HepG2 (cell line): ENCODE results near the gene OSBPL2. TPM values are rescaled to one million over a fixed set of nuclear protein-coding genes. Genes with fewer than 3 reads are reported as not detected.
A peak's percentile ranks its signal among the peaks of the same experiment; 100 is the strongest.

Experiments
- ATAC-seq: fragments of 200-7000 bp; cut with Tn5 transposase; 3 replicates; pipeline ENCODE4 v1.9.1; 2020; ENCODE audit warnings: mild to moderate bottlenecking, moderate library complexity
- BruUV-seq: library from RNA; stranded (reverse); fragments of 400-500 nt; replicated peaks from 2 replicates; lab custom pipeline; 2021; lab: Mats Ljungman, UMichigan
- CTCF ChIA-PET: fragments of 300-600 bp; formaldehyde crosslinking; extraction: SDS; loops from one replicate; lab custom pipeline; 2021; ENCODE audit warnings: low total read pairs, inconsistent platforms, low intra/inter-chr PET ratio; lab: Yijun Ruan, JAX
- POLR2A ChIA-PET: fragments of 350-600 bp; sonication (Branson Sonifier 250); formaldehyde crosslinking; loops from one replicate; lab custom pipeline; 2020; ENCODE audit warnings: antibody characterized with exemption, inconsistent platforms; lab: Yijun Ruan, JAX
- DNase-seq: peaks from one replicate; pipeline ENCODE4 v3.0.0-alpha.2; 2015; ENCODE audit warnings: low spot score
- FAIRE-seq: peaks from 3 replicates; lab custom pipeline; 2011; peaks lifted over from hg19 to GRCh38; lab: Jason Lieb, UNC
- H2AFZ ChIP-seq: one replicate; pipeline ENCODE4 v1.6.1; 2011; ENCODE audit warnings: low read length, inconsistent platforms
- H3K27ac ChIP-seq: fragments of 300-600 bp; 3 replicates; pipeline ENCODE4 v1.8.0; 2011; ENCODE audit warnings: mixed run types, mild to moderate bottlenecking, mixed read lengths, low read length, inconsistent platforms; ENCODE audit not compliant: insufficient read depth; ENCODE audit errors: extremely low read length
- H3K27me3 ChIP-seq, 2 experiments: fragments of 200-600 bp in 1 of 2; 2 replicates in 1 of 2; 3 replicates in 1 of 2; pipeline versions ENCODE4 v1.6.0 to v1.8.0; 2011; ENCODE audit warnings: low read length in 2 of 2, mild to moderate bottlenecking in 2 of 2, moderate library complexity in 2 of 2, inconsistent platforms in 1 of 2; ENCODE audit not compliant: insufficient read depth in 2 of 2, control insufficient read depth in 1 of 2
- H3K36me3 ChIP-seq, 2 experiments: fragments of 200-600 bp in 1 of 2; replicated peaks in 1 of 2; 2 replicates in 1 of 2; 3 replicates in 1 of 2; pipeline versions ENCODE4 v1.5.1 to v1.8.0; 2011; ENCODE audit warnings: low read length in 2 of 2, inconsistent platforms in 1 of 2; ENCODE audit not compliant: insufficient read depth in 2 of 2, control insufficient read depth in 1 of 2
- H3K4me1 ChIP-seq: 2 replicates; pipeline ENCODE4 v1.5.1; 2012; ENCODE audit warnings: low read length, inconsistent platforms; ENCODE audit not compliant: insufficient read depth
- H3K4me2 ChIP-seq: 2 replicates; pipeline ENCODE4 v1.6.0; 2011; ENCODE audit warnings: low read depth, low read length, inconsistent platforms
- H3K4me3 ChIP-seq, 3 experiments: fragments of 200-600 bp in 1 of 3; sonication (generic), shearing (Covaris generic) in 1 of 3; replicated peaks in 1 of 3; 2 replicates each; pipeline ENCODE4 v1.5.1; 2011 to 2016; ENCODE audit warnings: low read length in 3 of 3, inconsistent platforms in 2 of 3, low read depth in 2 of 3, mild to moderate bottlenecking in 2 of 3, control low read depth in 1 of 3, mixed read lengths in 1 of 3; ENCODE audit not compliant: insufficient read depth in 1 of 3
- H3K79me2 ChIP-seq: one replicate; pipeline ENCODE4 v1.6.1; 2011; ENCODE audit warnings: low read length, inconsistent platforms; ENCODE audit not compliant: insufficient read depth
- H3K9ac ChIP-seq: 2 replicates; pipeline ENCODE4 v1.6.0; 2011; ENCODE audit warnings: mild to moderate bottlenecking, low read depth, low read length, inconsistent platforms; ENCODE audit not compliant: insufficient read depth
- H3K9me3 ChIP-seq: 2 replicates; pipeline ENCODE4 v1.5.1; 2012; ENCODE audit warnings: mild to moderate bottlenecking, low read length
- H4K20me1 ChIP-seq: 2 replicates; pipeline ENCODE4 v1.6.0; 2011; ENCODE audit warnings: inconsistent platforms, mild to moderate bottlenecking, low read length, moderate library complexity; ENCODE audit not compliant: insufficient read depth
- CC2D1A ChIP-seq: sonication (generic); formaldehyde crosslinking; IDR thresholded peaks from 2 replicates; pipeline ENCODE4 v1.8.1; 2023; ENCODE audit warnings: mild to moderate bottlenecking, missing genetic modification reagents
- HNRNPL ChIP-seq: fragments of 200-400 bp; formaldehyde crosslinking; IDR thresholded peaks from 2 replicates; pipeline ENCODE4 v1.6.1; 2017; ENCODE audit warnings: mild to moderate bottlenecking, low read depth, low read length
- MED8 ChIP-seq: sonication (generic); formaldehyde crosslinking; IDR thresholded peaks from 2 replicates; pipeline ENCODE4 v1.8.1; 2023; ENCODE audit warnings: mild to moderate bottlenecking, missing genetic modification reagents; ENCODE audit not compliant: insufficient replicate concordance
- MLLT10 ChIP-seq: sonication (generic); formaldehyde crosslinking; IDR thresholded peaks from 2 replicates; pipeline ENCODE4 v1.4.0; 2020; ENCODE audit warnings: missing genetic modification reagents
- RAD51 ChIP-seq: fragments of 450-650 bp; IDR thresholded peaks from 2 replicates; pipeline ENCODE4 v1.6.1; 2016; ENCODE audit warnings: borderline replicate concordance
- STAG1 ChIP-seq: sonication (generic); formaldehyde crosslinking; IDR thresholded peaks from 2 replicates; pipeline ENCODE4 v1.4.0; 2020; ENCODE audit warnings: missing genetic modification reagents
- TSC22D2 ChIP-seq: sonication (generic); formaldehyde crosslinking; IDR thresholded peaks from 2 replicates; pipeline ENCODE4 v1.5.1; 2020; ENCODE audit warnings: missing genetic modification reagents, mild to moderate bottlenecking, borderline replicate concordance
- ZBTB33 ChIP-seq: sonication (generic); formaldehyde crosslinking; IDR thresholded peaks from 2 replicates; pipeline ENCODE4 v1.4.0; 2020; ENCODE audit warnings: missing genetic modification reagents
- ZNF225 ChIP-seq: sonication (generic); formaldehyde crosslinking; IDR thresholded peaks from 2 replicates; pipeline ENCODE4 v1.4.0; 2020; ENCODE audit warnings: mild to moderate bottlenecking, missing genetic modification reagents
- WGBS: methylation state at CpG from one replicate; pipeline ENCODE4 v1.1.6; 2017; ENCODE audit warnings: low lambda C conversion rate; 5-methylcytosine and 5-hydroxymethylcytosine counted together
- in situ Hi-C: cut with HindIII; loops from 2 replicates; pipeline ENCODE4 v1.10.0; 2017; ENCODE audit warnings: low pct_unique_long_range_greater_than_20kb; ENCODE audit not compliant: extremely low pct_ligation_motif_present
- intact Hi-C: fragments of 100-400 bp; cut with micrococcal nuclease; formaldehyde crosslinking; loops from one replicate; pipeline ENCODE4 v1.10.0; 2022; ENCODE audit not compliant: unreplicated experiment
- polyA plus RNA-seq, 8 experiments: library from polyadenylated mRNA; depleted of rRNA in 3 of 8; stranded (reverse) in 7 of 8; unstranded in 1 of 8; fragments of >200 nt; fragmentation: Illumina TruSeq in 4 of 8; extraction: Trizol in 4 of 8; gene quantifications; 2 replicates each; pipeline versions ENCODE4 v1.2.1 to v1.2.3, GENCODE V29; 2011 to 2016; ENCODE audit warnings: low read depth in 4 of 8, missing spikeins in 1 of 8, mixed read lengths in 1 of 8; ENCODE audit not compliant: insufficient read depth in 1 of 8
- total RNA-seq, 5 experiments: library from RNA; depleted of rRNA; stranded (reverse); fragments of >200 nt; fragmentation: Illumina TruSeq; extraction: Trizol; gene quantifications; 2 replicates each; pipeline ENCODE4 v1.2.3, GENCODE V29; 2016; ENCODE audit warnings: low read depth in 1 of 5
- TF ChIP-seq, protein P1 (sequence below): sonication (generic); formaldehyde crosslinking; IDR thresholded peaks from 2 replicates; pipeline ENCODE4 v1.4.0; 2020; ENCODE audit warnings: missing genetic modification reagents, borderline replicate concordance

Gene OSBPL2
- total and polyA plus RNA-seq, 2 of the 13 experiments (the other 11 are each of a cell fraction or from before 2014, with no cell fraction given): 18.5 to 37.4 TPM

DNA sequence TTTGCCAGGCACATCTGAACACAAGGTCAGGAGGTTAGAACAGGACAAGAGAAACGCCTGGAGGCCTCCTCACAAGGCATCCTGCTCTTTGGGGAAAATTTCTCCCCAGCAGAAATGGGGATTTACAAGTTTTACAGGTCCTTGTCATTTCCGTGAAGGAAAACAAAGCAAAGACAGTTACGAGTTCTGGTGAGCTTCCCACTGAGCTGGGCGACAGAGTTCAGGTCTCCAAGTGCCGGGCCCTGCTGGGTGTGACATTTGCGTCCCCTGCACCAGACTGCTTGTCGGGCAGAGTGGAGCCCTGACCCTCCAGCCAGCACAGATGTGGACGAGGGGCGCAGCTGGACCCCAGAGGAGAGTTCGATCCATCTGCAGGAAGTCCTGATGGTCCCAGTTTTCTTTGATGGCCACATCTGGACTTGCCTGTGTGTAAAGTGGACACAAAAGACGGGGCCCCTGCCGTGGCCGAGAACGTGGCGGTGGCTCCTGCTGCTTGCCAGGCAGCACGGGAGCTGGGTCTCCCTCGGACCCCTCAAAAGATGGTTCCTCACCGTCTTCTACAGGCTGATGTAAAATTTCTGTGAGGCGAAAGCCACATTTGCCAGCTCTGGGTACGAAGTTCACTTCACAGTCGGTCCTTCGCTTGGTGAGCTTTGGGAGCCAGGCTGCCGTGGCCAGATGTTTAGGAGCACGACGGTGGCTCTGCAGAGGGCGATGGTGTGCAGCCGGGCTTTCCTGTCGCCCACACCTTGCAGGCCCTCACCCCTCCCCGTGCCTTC, 59.3 kb downstream of the OSBPL2 start (continued):
- TF ChIP-seq STAG1 (CRISPR knock-in tag): peak; percentile 59
- TF ChIP-seq TSC22D2 (CRISPR knock-in tag): 0 out of 2 replicates have a peak, but pooled peaks have one; percentile 56
- TF ChIP-seq, protein P1, sequence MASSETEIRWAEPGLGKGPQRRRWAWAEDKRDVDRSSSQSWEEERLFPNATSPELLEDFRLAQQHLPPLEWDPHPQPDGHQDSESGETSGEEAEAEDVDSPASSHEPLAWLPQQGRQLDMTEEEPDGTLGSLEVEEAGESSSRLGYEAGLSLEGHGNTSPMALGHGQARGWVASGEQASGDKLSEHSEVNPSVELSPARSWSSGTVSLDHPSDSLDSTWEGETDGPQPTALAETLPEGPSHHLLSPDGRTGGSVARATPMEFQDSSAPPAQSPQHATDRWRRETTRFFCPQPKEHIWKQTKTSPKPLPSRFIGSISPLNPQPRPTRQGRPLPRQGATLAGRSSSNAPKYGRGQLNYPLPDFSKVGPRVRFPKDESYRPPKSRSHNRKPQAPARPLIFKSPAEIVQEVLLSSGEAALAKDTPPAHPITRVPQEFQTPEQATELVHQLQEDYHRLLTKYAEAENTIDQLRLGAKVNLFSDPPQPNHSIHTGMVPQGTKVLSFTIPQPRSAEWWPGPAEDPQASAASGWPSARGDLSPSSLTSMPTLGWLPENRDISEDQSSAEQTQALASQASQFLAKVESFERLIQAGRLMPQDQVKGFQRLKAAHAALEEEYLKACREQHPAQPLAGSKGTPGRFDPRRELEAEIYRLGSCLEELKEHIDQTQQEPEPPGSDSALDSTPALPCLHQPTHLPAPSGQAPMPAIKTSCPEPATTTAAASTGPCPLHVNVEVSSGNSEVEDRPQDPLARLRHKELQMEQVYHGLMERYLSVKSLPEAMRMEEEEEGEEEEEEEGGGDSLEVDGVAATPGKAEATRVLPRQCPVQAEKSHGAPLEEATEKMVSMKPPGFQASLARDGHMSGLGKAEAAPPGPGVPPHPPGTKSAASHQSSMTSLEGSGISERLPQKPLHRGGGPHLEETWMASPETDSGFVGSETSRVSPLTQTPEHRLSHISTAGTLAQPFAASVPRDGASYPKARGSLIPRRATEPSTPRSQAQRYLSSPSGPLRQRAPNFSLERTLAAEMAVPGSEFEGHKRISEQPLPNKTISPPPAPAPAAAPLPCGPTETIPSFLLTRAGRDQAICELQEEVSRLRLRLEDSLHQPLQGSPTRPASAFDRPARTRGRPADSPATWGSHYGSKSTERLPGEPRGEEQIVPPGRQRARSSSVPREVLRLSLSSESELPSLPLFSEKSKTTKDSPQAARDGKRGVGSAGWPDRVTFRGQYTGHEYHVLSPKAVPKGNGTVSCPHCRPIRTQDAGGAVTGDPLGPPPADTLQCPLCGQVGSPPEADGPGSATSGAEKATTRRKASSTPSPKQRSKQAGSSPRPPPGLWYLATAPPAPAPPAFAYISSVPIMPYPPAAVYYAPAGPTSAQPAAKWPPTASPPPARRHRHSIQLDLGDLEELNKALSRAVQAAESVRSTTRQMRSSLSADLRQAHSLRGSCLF (CRISPR knock-in tag): no peak
- TF ChIP-seq RAD51: no peak
- TF ChIP-seq HNRNPL: 0 out of 2 replicates have a peak, but pooled peaks have one; percentile 66
- TF ChIP-seq, all 625 proteins: peak for 59

GRCh38 chr20:62298577-62299249, 60.4 kb downstream of the OSBPL2 start:
- no peak overlapping the region for H3K4me2 ChIP-seq
- H3K27ac ChIP-seq: no peak overlapping the region
- peaks cover 30% of the 10 kb centered on the region for H3K4me1 ChIP-seq
- ATAC-seq (no peak), DNase-seq (no peak), FAIRE-seq (no peak)
- H2AFZ ChIP-seq: no peak overlapping the region
- ChIA-PET CTCF (no interaction called here), POLR2A (interaction anchor here (0.7 to 1.7 kb wide), 5 partner anchors 62 to 88 kb away, joined by 3 to 5 read pairs (median 4); partner anchors contain the start of gene RPS21)
- intact Hi-C loops (no loop called here), in situ Hi-C loops (no loop called here)
- H3K36me3 ChIP-seq: peaks cover 14 to 20% of the 10 kb centered on the region in 2 experiments
- no peaks in the 10 kb centered on the region for H3K9me3 ChIP-seq
- no TSS peak for BruUV-seq
- no peak overlapping the region for H3K9ac ChIP-seq
- H4K20me1 ChIP-seq: peaks cover 5% of the 10 kb centered on the region; the same call in 1 of the 2 replicates
- peaks cover 7% of the 10 kb centered on the region for H3K79me2 ChIP-seq
- WGBS: 94% methylated on average over 32 of the region's 33 CpGs
- H3K27me3 ChIP-seq: no peaks in the 10 kb centered on the region; a peak in 1 of 5 replicates
- H3K4me3 ChIP-seq: no peak overlapping the region
- TF ChIP-seq CC2D1A (CRISPR knock-in tag) (no peak), MED8 (CRISPR knock-in tag) (peak; percentile 21), MLLT10 (CRISPR knock-in tag) (no peak), ZBTB33 (CRISPR knock-in tag) (0 out of 2 replicates have a peak, but pooled peaks have one; percentile 21), ZNF225 (CRISPR knock-in tag) (0 out of 2 replicates have a peak, but pooled peaks have one; percentile 31)
